ENCODE measurements around the gene COL13A1.

The COL13A1 gene

GRCh38 chr10:69870591-69870990 is 68.9 kb downstream of the COL13A1 start:
- no peak for DNase-seq

DNA sequence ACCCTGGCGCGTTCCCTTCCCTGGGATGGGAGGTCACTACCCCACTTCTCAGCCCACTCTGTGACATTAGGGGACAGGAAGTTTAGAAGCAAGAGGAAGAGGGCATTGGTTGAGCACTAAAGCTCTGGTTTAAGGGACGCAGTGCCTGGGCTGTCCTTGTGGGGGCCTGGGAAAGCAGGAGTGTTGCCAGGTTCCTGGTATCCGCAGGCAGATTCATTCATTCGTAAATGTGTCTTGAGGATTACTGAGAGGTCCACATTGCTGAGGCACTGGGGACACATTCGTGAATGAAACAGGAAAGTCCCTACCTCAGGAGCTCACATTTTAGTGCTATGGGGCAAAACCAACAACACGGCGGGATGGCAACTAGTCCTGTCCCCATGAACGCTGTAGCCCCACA is 69.4 kb downstream of the COL13A1 start:
- no peak for DNase-seq

- no peak for DNase-seq
Observed at GRCh38 chr10:69872323-69872722, 70.6 kb downstream of the COL13A1 start.

DNA sequence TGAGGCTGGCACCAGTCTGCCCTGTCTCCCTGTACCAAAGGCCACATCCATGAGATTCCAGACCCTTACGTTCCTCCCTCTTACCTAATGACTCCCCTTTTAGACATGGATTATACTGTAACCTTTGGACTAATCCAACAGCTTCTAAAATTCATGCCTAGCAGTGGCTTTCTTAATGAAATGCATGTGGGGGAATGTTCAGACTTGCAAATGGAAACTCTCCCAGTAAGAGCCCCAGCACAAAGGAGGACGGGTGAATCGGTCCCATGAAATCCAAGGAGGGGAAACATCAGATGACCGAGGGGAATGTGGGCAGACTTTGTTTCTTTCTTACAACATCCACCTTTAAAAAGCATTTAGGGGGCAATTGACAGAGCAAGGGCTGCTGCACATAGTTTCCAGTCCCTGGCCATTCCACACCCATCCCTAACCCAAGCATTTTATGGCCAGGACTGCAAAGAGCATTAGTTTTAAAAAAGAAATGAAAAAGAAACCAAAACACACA is 71.5 kb downstream of the COL13A1 start:
- DNase-seq: no peak

DNA sequence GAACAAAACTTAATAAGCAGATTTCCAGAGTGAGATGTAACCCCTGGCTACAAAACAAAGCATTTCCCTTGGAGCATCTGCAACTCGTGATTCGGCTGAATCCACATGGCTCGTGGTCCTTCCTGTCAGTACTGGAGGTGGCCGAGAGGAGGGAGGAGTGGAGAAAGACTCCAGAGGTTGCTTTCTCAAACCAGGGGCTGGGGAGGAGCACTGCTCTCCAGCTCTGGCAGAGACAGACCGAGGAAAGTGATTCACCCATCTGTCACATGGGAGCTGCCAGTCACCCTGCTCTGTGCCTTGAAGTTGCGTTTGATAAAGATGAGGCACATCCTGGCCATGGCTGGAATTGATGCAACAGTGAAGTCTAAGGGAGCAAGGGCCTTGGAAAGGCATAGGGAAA is 72.7 kb downstream of the COL13A1 start:
- DNase-seq: no peak

DNA sequence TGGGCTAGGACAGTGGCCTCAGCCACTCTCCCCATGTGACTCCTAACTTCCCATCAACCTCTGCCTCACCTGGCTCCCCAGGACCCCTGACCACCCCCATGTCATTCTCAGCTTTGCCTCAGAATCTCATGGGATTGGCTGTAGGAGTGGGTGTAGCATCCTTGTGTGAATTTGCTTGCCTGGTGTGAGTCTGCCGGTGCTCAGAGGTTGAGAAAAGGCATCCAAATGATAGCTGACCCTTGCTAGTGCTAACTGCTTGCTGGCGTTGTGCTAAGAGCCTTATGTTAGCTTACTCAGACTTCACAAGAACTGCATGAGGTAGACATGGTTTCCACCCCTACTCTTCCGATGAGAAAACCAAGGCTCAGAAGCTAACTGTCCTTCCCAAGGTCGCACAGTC is 74.2 kb downstream of the COL13A1 start:
- DNase-seq: no peak

DNA sequence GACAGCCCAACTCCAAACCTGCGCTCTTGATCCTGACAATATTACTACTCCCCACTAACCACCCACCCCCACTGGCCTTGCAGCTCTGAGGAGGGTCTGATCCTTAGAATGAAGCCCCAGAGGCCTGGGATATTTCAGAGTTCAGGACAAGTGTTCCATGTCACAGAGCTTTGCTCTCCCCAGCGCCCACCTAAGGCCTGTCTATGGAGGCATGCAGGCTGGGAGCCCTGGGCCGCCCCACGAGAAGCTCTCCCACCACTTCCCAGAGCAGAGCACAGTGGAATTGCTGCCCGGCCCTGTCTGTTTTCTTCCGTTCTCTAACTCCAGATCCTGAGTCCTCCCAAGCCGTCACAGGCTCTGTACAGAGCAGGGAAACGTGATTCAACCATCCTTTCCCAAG is 74.6 kb downstream of the COL13A1 start:
- DNase-seq: no peak

DNA sequence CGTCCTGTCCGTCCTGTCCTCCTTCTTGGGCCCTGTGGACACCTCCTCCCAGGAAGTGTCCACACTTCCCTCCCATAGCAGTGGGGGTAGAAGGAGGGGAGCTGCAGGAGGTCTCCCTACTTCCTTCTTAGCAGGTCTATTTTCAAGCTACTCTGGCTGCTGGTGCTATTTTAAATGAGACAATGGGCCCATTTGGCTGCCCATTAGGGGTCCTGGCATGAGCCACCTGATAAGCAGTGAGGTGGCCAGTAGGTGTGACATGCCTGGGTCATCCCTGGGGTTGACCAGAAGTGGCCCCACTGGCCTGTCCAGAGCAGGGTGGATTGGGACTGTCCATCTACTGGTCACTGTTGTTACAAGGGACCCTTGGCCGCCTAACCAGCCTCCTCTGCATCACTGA is 75.2 kb downstream of the COL13A1 start:
- no peak for DNase-seq

- no peak for DNase-seq
Observed at GRCh38 chr10:69878038-69878437, 76.3 kb downstream of the COL13A1 start.

GRCh38 chr10:69878951-69879350 is 77.2 kb downstream of the COL13A1 start:
- DNase-seq: no peak

DNA sequence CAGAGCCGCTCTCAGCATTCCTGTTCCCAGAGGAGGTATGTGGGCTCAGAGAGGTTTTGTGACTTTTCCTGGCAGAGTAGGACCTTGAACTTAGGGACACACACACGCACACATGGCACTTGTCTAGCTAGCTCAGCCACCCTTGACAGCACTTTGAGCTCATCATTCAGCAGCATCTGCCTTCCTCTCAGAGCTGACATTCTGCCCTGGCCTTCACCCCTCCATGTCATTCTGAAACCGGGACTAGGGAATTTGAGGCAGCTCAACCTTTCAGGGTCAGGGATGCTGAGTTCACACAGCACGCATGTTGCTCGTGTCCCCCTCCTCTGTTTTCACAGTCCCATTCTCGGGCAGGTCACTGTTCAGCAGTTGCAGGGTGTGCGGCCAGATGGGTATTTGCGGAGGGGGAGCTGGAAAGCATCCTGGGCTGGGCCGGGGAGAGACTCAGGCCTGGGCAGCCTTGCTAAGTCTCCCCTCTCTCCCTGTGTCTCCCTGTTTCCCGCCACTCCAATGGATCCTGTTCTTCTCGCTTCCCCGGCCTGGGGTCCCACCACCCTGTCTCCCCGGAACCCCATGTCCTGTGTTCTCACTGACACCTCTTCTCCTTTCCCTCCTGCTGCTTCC is 78.0 kb downstream of the COL13A1 start:
- DNase-seq: no peak

DNA sequence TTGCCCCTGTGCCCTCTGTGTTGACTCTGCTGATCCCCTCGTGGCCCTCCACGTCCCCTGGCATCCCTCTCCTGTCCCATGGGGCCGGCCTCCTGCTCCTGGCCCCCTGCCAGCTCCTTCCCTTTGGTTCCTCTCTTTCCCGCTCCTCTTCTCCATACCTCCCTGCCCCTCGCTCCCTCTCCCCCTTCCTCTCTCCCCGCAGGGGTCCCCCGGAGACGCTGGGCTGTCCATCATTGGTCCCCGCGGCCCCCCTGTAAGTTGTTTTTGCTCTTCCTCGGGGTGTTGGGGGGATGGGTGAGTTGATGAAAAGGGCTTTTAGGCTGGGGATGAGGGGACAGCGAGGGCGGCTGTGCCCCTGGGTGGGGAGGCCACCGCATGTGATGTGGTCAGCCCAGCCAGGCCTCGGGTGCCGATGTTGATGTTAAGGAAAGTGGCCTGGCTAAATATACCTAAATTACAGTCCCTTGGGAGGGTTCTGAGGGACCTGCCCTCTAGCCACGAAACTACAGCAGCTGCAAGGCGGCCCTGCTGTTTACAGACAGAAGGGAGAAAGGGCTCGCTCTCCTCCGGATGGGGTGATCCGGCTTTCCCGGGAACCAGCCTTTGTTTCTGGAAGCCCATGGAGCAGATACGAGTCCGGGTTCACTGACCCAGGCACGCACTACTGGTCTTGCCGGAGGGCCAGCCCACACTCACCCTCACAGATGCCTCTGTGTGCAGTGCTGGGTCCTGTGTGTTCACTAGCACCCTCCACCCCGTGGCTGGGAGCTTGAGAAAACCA is 78.8 kb downstream of the COL13A1 start:
- no peak for DNase-seq

DNA sequence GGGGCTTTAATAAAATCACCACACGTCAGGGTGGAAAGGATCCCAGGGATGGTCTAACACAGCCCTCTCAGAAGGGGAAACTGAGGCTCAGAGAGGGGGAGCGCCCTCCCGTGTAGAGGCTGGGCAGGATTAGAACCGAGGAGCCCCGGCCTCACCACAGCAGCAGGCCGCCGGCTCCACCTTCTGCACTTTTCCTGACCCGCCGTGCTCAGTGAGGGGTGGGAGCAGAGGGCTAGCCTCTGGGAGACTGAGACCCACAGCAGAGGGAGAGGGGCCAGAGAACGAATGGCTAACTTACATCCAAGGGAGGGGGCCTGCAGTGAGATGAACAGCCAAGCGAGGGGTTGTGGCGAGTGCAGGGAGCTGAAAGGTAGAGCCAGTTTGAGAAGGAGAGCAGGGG is 79.5 kb downstream of the COL13A1 start:
- no peak for DNase-seq

DNA sequence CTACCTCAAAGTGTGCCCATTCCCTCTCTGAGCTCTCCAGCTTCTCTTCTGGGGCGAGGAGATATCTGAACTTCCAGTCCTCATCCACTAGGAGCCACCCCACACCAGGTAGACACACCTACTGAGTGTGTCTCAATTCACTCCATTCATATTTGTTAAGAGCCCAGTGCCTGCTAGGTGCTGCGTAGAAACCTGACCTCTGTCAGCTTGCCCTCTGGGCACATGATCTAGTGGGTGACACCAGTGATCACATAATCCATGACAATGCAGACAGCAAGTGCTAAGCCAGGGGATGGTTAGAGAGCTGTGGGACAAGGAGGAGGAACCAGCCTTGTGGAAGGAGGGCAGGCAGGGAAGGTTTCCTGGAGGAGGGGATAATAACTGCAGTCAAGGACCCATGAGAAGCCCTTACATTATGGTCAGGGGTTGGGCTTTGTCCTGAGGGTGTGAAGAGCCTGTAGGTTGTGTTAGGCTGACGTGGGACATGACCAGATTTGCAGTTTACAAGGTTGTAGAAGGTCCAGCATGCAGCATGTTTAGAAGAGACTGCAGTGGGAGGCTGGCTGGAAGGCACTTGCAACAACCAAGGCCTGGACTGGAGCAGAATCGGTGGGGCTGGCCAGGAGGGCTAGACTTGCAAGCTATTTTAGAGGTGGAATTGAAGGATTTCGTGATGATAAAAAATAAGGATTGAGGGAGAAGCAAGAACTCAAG is 81.8 kb downstream of the COL13A1 start:
- peak; percentile 11 for DNase-seq

GRCh38 chr10:69884024-69884367 is 82.3 kb downstream of the COL13A1 start:
- DNase-seq: no peak

DNA sequence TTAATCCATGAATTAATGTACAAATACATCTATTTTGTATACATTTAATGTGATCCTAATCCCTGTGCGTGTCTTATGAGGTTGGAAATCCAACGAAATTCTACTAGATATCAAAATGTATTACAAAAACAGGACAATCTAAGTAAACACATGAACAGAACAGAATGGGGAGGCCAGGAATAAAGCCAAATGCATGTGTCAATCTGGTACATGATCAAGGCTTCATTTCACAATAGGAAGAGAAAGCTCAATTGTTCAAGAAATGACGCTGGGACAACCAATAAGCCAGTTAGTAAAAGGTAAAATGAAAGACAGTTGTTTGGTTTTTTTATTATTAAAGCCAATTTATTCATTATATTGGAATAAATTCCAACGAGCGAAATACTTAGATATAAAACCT is 83.0 kb downstream of the COL13A1 start:
- DNase-seq: no peak

DNA sequence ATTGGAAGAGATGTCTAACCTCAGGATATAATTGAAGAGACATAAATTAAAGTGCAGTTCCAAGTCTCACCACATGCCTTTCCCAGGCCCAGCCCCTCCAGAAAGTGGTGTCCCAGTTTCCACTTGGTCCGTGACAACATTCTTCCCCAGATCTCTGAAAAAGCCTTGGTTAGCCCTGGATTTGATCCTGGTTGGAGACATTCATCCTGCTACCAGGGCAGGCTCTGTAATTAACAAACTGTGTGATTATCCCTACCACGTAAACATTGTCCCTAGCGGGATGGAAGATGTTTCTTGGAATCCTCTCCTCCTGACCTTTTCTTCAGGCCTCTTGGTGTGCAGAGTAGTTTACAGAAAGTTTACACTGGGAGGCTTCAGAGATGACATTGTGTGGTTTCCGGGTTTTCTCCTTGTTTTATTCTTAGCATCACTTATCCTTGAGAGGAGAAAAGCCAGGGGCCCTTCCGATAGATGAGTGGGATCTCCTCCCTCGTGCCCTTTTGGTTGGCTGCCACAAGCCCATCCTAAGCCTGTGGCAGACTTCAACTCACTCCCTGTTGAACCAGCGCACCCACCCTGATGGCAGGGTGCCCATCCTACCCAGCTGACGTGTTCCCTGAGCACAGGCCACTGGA is 83.8 kb downstream of the COL13A1 start:
- no peak for DNase-seq

- DNase-seq: no peak
Observed at GRCh38 chr10:69888882-69889584, 87.3 kb downstream of the COL13A1 start.

GRCh38 chr10:69890065-69890847 is 88.5 kb downstream of the COL13A1 start:
- DNase-seq: no peak

GRCh38 chr10:69891057-69891617 is 89.4 kb downstream of the COL13A1 start:
- DNase-seq: no peak

DNA sequence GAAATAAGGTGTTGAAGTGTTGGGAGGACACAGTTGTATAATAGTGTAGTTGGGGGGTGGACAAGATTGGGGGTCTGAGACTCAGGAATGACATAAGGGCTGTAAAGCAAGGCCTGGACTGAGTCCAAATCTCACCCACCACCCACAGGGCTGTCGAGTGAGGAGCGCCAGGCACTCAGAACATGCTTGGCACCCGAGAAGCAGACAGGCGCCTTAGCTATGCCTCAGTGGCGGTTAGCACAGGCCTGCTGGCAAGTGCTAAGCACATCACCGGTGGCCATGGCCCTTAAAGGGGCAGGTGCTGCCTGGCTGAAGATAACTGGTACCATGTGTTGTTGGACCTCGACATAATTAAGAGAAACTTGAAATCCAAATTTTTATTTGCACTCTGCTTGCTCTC is 90.7 kb downstream of the COL13A1 start:
- DNase-seq: no peak

DNA sequence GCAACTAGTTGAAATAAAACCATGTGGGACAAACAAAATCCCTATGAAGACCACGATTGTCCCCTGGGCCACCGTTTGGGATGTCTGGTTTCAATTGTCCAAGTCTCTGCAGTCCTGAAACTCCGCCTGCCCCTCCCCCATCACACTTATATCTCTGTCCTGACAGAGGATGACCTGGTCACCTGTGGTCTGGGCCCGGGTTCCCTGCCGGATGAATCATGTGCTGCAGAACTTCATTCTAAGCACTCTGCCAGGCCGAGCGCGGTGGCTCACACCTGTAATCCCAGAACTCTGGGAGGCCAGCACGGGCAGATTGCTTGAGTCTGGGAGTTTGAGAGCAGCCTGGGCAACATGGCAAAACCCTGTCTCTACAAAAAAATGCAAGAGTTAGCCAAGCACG is 91.1 kb downstream of the COL13A1 start:
- DNase-seq: no peak

Data from DMS153 (cell line).